K562 (cell line): ENCODE results near the gene CAB39. TPM values are rescaled to one million over a fixed set of nuclear protein-coding genes. Genes with fewer than 3 reads are reported as not detected.

Source experiments
- ARHGAP35 ChIP-seq: fragments of 450-650 bp; IDR thresholded peaks from 2 replicates; pipeline ENCODE4 v1.6.1; 2018; ENCODE audit not compliant: partially characterized antibody
- ASH1L ChIP-seq: fragments of 450-650 bp; IDR thresholded peaks from 2 replicates; pipeline ENCODE4 v1.6.1; 2018; ENCODE audit warnings: borderline replicate concordance, mild to moderate bottlenecking, low read depth; ENCODE audit not compliant: partially characterized antibody
- CAMTA2 ChIP-seq: fragments of 250-450 bp; sonication (Bioruptor Pico); conservative IDR thresholded peaks from 2 replicates; pipeline ENCODE4 v1.5.1; 2022
- CXXC5 ChIP-seq: fragments of 250-450 bp; sonication (Bioruptor Pico); IDR thresholded peaks from 2 replicates; pipeline ENCODE4 v1.8.0; 2022; ENCODE audit warnings: inconsistent platforms, mild to moderate bottlenecking, moderate library complexity
- EHMT2 ChIP-seq: fragments of 450-650 bp; IDR thresholded peaks from 2 replicates; pipeline ENCODE4 v1.6.1; 2018; ENCODE audit warnings: antibody characterized with exemption
- HOXB6 ChIP-seq: fragments of 250-450 bp; sonication (Bioruptor Pico); IDR thresholded peaks from 2 replicates; pipeline ENCODE4 v1.5.1; 2022; ENCODE audit warnings: mild to moderate bottlenecking, borderline replicate concordance
- IRF2 ChIP-seq: sonication (generic); formaldehyde crosslinking; IDR thresholded peaks from 2 replicates; pipeline ENCODE4 v1.8.1; 2022; ENCODE audit warnings: mild to moderate bottlenecking, missing genetic modification reagents
- KLF13 ChIP-seq: fragments of 450-650 bp; IDR thresholded peaks from 2 replicates; pipeline ENCODE4 v1.6.1; 2016; ENCODE audit warnings: missing genetic modification characterization, low read depth, mild to moderate bottlenecking, missing compliant biosample characterization, moderate library complexity, borderline replicate concordance
- NR1H2 ChIP-seq: sonication (generic); formaldehyde crosslinking; IDR thresholded peaks from 2 replicates; pipeline ENCODE4 v1.4.0; 2020; ENCODE audit warnings: mild to moderate bottlenecking, missing genetic modification reagents
- POLR2AphosphoS5 ChIP-seq: IDR thresholded peaks from 2 replicates; pipeline ENCODE4 v1.6.1; 2011; ENCODE audit warnings: mild to moderate bottlenecking, low read depth, low read length, moderate library complexity; ENCODE audit not compliant: control insufficient read depth, insufficient read depth
- POLR3A ChIP-seq: IDR thresholded peaks from 2 replicates; pipeline ENCODE4 v1.6.1; 2011; ENCODE audit warnings: borderline replicate concordance, mild to moderate bottlenecking, moderate library complexity; ENCODE audit not compliant: insufficient read length, insufficient read depth; ENCODE audit errors: extremely low read depth
- RCOR1 ChIP-seq, 2 experiments: IDR thresholded peaks; 2 replicates each; pipeline ENCODE4 v1.6.1; 2012; ENCODE audit warnings: low read depth in 2 of 2, low read length in 2 of 2, borderline replicate concordance in 1 of 2, improper control_type of control experiment in 1 of 2
- RUNX1 ChIP-seq: sonication (generic); IDR thresholded peaks from 2 replicates; pipeline ENCODE4 v1.6.1; 2016; ENCODE audit warnings: antibody characterized with exemption, low read depth
- TCF7L2 ChIP-seq: fragments of 150-350 bp; IDR thresholded peaks from 2 replicates; pipeline ENCODE4 v1.6.1; 2016; ENCODE audit warnings: low read depth, mild to moderate bottlenecking, low read length, moderate library complexity
- ZZZ3 ChIP-seq: fragments of 450-650 bp; IDR thresholded peaks from 2 replicates; pipeline ENCODE4 v1.6.1; 2016; ENCODE audit warnings: antibody characterized with exemption, mild to moderate bottlenecking, moderate library complexity
- polyA plus RNA-seq, 8 experiments: library from polyadenylated mRNA; depleted of rRNA in 4 of 8; stranded (reverse) in 5 of 8; unstranded in 3 of 8; fragments of >200 nt; fragmentation: Nextera tagmentation in 2 of 8; fragmentation: Illumina TruSeq in 1 of 8; extraction: Ambion mirVana in 2 of 8; extraction: Trizol in 1 of 8; gene quantifications; 2 replicates each; pipeline versions ENCODE4 v1.2.1 to v1.2.3, GENCODE V29; 2011 to 2014; ENCODE audit warnings: inconsistent platforms in 1 of 8, missing spikeins in 1 of 8
- total RNA-seq, 7 experiments: library from RNA; depleted of rRNA in 6 of 7; stranded (reverse); fragments of >200 nt in 6 of 7; fragmentation: Illumina TruSeq in 2 of 7; extraction: Trizol in 2 of 7; gene quantifications; 2 replicates each; pipeline versions ENCODE4 v1.2.1 to v1.2.3, GENCODE V29; 2011 to 2021; ENCODE audit warnings: low replicate concordance in 1 of 7
- TF ChIP-seq, protein P1 (sequence below): fragments of 450-650 bp; IDR thresholded peaks from 2 replicates; pipeline ENCODE4 v1.6.1; 2016; ENCODE audit warnings: low read depth
- TF ChIP-seq, protein P2 (sequence below): fragments of 250-450 bp; sonication (Bioruptor Pico); IDR thresholded peaks from 2 replicates; pipeline ENCODE4 v1.5.0; 2020; ENCODE audit warnings: mild to moderate bottlenecking

The CAB39 gene
- total and polyA plus RNA-seq, 9 of the 15 experiments (the other 6 are each of a cell fraction or from before 2014, with no cell fraction given): 27.2 to 94.4 (median 70.1) TPM

DNA sequence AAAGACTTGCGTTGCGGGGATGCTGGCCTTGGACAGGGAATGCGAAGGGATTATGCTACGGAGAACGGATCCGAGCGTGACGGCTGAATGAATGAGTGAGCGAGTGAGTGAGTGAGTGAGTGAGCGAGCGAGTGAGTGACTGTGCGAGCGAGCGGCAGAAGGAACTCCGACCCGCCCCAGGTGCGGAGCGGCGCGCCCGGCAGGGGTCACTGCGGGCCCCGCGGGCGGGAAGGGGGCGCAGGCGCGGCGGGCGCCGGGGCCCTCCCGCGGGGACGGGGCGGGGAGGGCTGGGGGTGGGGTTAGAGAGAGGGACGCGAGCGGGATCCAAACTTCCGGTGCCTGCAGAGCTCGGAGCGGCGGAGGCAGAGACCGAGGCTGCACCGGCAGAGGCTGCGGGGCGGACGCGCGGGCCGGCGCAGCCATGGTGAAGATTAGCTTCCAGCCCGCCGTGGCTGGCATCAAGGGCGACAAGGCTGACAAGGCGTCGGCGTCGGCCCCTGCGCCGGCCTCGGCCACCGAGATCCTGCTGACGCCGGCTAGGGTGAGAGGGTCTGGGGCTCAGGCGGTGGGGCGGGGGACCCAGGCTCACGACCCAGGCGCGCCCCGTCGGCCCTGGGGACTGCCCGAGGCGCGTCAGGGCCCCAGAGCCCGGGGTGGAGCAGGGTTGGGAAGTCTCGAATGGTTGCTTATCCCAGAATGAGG, 152.1 kb downstream of the CAB39 start, which contains the start of gene ITM2C (continued):
- TF ChIP-seq, protein P1, sequence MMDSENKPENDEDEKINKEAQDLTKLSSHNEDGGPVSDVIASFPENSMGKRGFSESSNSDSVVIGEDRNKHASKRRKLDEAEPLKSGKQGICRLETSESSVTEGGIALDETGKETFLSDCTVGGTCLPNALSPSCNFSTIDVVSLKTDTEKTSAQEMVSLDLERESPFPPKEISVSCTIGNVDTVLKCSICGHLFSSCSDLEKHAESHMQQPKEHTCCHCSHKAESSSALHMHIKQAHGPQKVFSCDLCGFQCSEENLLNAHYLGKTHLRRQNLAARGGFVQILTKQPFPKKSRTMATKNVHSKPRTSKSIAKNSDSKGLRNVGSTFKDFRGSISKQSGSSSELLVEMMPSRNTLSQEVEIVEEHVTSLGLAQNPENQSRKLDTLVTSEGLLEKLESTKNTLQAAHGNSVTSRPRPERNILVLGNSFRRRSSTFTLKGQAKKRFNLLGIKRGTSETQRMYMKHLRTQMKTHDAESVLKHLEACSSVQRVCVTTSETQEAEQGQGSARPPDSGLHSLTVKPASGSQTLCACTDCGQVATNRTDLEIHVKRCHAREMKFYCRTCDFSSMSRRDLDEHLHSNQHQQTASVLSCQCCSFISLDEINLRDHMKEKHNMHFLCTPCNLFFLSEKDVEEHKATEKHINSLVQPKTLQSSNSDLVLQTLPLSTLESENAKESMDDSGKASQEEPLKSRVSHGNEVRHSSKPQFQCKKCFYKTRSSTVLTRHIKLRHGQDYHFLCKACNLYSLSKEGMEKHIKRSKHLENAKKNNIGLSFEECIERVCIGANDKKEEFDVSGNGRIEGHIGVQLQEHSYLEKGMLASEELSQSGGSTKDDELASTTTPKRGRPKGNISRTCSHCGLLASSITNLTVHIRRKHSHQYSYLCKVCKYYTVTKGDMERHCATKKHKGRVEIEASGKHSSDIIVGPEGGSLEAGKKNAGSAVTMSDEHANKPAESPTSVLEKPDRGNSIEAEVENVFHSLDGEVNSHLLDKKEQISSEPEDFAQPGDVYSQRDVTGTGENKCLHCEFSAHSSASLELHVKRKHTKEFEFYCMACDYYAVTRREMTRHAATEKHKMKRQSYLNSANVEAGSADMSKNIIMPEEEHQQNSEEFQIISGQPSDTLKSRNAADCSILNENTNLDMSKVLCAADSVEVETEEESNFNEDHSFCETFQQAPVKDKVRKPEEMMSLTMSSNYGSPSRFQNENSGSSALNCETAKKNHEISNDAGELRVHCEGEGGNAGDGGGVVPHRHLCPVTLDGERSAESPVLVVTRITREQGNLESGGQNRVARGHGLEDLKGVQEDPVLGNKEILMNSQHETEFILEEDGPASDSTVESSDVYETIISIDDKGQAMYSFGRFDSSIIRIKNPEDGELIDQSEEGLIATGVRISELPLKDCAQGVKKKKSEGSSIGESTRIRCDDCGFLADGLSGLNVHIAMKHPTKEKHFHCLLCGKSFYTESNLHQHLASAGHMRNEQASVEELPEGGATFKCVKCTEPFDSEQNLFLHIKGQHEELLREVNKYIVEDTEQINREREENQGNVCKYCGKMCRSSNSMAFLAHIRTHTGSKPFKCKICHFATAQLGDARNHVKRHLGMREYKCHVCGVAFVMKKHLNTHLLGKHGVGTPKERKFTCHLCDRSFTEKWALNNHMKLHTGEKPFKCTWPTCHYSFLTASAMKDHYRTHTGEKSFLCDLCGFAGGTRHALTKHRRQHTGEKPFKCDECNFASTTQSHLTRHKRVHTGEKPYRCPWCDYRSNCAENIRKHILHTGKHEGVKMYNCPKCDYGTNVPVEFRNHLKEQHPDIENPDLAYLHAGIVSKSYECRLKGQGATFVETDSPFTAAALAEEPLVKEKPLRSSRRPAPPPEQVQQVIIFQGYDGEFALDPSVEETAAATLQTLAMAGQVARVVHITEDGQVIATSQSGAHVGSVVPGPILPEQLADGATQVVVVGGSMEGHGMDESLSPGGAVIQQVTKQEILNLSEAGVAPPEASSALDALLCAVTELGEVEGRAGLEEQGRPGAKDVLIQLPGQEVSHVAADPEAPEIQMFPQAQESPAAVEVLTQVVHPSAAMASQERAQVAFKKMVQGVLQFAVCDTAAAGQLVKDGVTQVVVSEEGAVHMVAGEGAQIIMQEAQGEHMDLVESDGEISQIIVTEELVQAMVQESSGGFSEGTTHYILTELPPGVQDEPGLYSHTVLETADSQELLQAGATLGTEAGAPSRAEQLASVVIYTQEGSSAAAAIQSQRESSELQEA: no peak
- TF ChIP-seq EHMT2: peak; percentile 34; the same call in 1 of the 2 replicates
- TF ChIP-seq ASH1L: no peak
- TF ChIP-seq CXXC5 (CRISPR knock-in tag): peak; percentile 60
- 0 out of 2 replicates have a peak, but pooled peaks have one; percentile 41 for TF ChIP-seq POLR2AphosphoS5
- TF ChIP-seq RCOR1 (IDR thresholded peaks at IDR 0.05; ENCODE audit: borderline replicate concordance in 1 of 2, low read depth in 2 of 2, low read length in 2 of 2): no peak
- TF ChIP-seq HOXB6 (CRISPR knock-in tag): no peak
- TF ChIP-seq TCF7L2: no peak
- TF ChIP-seq NR1H2: no peak
- TF ChIP-seq, protein P2, sequence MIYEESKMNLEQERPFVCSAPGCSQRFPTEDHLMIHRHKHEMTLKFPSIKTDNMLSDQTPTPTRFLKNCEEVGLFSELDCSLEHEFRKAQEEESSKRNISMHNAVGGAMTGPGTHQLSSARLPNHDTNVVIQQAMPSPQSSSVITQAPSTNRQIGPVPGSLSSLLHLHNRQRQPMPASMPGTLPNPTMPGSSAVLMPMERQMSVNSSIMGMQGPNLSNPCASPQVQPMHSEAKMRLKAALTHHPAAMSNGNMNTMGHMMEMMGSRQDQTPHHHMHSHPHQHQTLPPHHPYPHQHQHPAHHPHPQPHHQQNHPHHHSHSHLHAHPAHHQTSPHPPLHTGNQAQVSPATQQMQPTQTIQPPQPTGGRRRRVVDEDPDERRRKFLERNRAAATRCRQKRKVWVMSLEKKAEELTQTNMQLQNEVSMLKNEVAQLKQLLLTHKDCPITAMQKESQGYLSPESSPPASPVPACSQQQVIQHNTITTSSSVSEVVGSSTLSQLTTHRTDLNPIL (CRISPR knock-in tag): no peak
- no peak for TF ChIP-seq POLR3A
- TF ChIP-seq IRF2 (CRISPR knock-in tag): no peak
- TF ChIP-seq KLF13 (tag): no peak
- TF ChIP-seq ZZZ3: no peak
- no peak for TF ChIP-seq CAMTA2 (CRISPR knock-in tag)
- no peak for TF ChIP-seq RUNX1
- no peak for TF ChIP-seq ARHGAP35
